ENCODE measurements around the gene HIVEP2. TPM values are rescaled to one million over a fixed set of nuclear protein-coding genes. Genes with fewer than 3 reads are reported as not detected.
A peak's percentile ranks its signal among the peaks of the same experiment; 100 is the strongest.

HIVEP2 gene
- total RNA-seq, 1 donor from 2014 or later: 24.6 TPM

DNA sequence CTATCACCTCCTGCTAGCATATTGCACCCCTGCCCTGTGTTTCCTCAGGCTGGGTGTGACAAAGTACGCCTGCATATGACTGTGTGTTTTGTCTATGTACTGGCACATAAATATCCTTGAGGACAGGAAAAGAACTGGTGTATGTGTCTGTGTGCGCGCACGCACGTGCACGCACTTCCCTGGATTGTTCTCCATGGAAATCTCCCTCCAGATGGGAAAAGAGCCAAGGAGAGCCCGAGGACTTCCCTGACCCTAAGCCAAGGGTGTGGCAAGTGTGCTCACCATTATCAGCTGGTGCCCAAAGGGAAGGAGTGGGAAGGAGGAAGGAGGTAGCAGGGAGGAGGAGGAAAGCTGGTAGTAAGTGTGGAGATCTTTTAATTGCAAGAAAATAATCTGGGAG lies 117.6 kb downstream of the HIVEP2 start:
- H3K4me3 ChIP-seq (ENCODE audit: low read depth, low read length): no peak overlapping the region
- no peak for DNase-seq (ENCODE audit: low read depth)
- TF ChIP-seq, protein P1, sequence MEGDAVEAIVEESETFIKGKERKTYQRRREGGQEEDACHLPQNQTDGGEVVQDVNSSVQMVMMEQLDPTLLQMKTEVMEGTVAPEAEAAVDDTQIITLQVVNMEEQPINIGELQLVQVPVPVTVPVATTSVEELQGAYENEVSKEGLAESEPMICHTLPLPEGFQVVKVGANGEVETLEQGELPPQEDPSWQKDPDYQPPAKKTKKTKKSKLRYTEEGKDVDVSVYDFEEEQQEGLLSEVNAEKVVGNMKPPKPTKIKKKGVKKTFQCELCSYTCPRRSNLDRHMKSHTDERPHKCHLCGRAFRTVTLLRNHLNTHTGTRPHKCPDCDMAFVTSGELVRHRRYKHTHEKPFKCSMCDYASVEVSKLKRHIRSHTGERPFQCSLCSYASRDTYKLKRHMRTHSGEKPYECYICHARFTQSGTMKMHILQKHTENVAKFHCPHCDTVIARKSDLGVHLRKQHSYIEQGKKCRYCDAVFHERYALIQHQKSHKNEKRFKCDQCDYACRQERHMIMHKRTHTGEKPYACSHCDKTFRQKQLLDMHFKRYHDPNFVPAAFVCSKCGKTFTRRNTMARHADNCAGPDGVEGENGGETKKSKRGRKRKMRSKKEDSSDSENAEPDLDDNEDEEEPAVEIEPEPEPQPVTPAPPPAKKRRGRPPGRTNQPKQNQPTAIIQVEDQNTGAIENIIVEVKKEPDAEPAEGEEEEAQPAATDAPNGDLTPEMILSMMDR (IDR thresholded peaks at IDR 0.05; ENCODE audit: insufficient read depth, low read length, poor library complexity, severe bottlenecking): no peak
- H3K27me3 ChIP-seq (ENCODE audit: control insufficient read depth, insufficient read depth, low read length): no peaks in the 10 kb centered on the region
- H3K36me3 ChIP-seq (ENCODE audit: control insufficient read depth, insufficient read depth, low read length): no peaks in the 10 kb centered on the region

DNA sequence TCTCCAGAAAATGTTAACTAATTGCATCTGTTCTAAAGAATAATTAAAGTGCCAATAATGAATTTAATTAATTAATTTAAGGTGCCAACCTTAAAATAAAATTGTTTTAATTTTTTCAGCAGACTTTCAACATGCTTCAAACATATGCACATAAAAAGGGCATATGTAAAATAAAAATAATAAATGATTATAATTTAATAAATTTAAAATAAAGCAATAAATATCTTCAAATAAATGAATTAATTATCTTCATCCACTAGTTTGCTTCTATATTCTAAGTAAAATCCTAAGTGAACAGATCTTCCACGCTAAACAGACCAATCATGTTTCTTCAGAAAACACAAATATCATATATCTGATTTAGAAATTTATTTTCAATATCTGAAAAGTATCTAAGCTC lies 119.2 kb downstream of the HIVEP2 start:
- Histone ChIP-seq H3K36me3 (ENCODE audit: control insufficient read depth, insufficient read depth, low read length) (no peaks in the 10 kb centered on the region), H3K27me3 (ENCODE audit: control insufficient read depth, insufficient read depth, low read length) (no peaks in the 10 kb centered on the region), H3K4me3 (ENCODE audit: low read depth, low read length) (no peak overlapping the region)
- TF ChIP-seq, protein P1 (IDR thresholded peaks at IDR 0.05; ENCODE audit: insufficient read depth, low read length, poor library complexity, severe bottlenecking): no peak
- DNase-seq (ENCODE audit: low read depth): no peak

- Histone ChIP-seq H3K27me3 (ENCODE audit: control insufficient read depth, insufficient read depth, low read length) (no peaks in the 10 kb centered on the region), H3K36me3 (ENCODE audit: control insufficient read depth, insufficient read depth, low read length) (no peaks in the 10 kb centered on the region), H3K4me3 (ENCODE audit: low read depth, low read length) (no peak overlapping the region)
- TF ChIP-seq, protein P1 (IDR thresholded peaks at IDR 0.05; ENCODE audit: insufficient read depth, low read length, poor library complexity, severe bottlenecking): no peak
- DNase-seq (ENCODE audit: low read depth): no peak
Measured at GRCh38 chr6:142824426-142824825, 120.5 kb downstream of the HIVEP2 start.

DNA sequence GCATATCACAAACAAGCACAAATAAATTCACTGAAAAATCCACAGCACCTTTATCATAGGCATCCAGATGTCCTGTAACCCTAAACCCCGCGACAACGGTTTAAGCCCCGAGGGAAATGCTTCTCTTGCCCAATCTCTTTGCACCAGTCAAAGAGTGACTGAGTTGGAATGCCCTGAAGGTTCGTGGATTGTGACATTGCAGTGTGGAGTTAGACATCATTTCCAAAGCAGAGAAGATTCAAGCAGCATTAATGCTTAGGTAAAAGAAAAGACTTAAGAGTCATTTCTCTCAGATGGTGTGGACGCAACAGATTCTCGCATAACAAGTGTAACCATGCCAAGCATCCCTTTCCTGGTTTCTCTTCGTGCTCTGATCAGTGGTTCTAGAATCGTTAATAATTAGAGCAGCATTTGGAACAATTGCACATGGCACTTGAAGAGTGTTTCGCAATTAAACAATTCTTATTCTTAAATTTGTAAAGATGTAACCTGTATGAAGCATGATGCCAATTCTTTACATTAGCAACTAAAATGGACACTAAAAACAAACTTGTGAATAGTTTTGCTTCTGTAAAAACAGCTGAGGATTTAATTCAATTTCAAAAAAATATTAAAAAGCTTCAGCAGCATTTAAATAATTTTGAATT lies 121.6 kb downstream of the HIVEP2 start:
- Histone ChIP-seq H3K4me3 (ENCODE audit: low read depth, low read length) (no peak overlapping the region), H3K27me3 (ENCODE audit: control insufficient read depth, insufficient read depth, low read length) (no peaks in the 10 kb centered on the region), H3K36me3 (ENCODE audit: control insufficient read depth, insufficient read depth, low read length) (no peaks in the 10 kb centered on the region)
- no peak for DNase-seq (ENCODE audit: low read depth)
- TF ChIP-seq, protein P1 (IDR thresholded peaks at IDR 0.05; ENCODE audit: insufficient read depth, low read length, poor library complexity, severe bottlenecking): no peak

- TF ChIP-seq, protein P1 (IDR thresholded peaks at IDR 0.05; ENCODE audit: insufficient read depth, low read length, poor library complexity, severe bottlenecking): peak; percentile 46
- no peak for DNase-seq (ENCODE audit: low read depth)
- no peaks in the 10 kb centered on the region for H3K36me3 ChIP-seq (ENCODE audit: control insufficient read depth, insufficient read depth, low read length)
Measured at GRCh38 chr6:142822842-142823241, 122.1 kb downstream of the HIVEP2 start.

GRCh38 chr6:142822383-142822782 lies 122.6 kb downstream of the HIVEP2 start:
- Histone ChIP-seq H3K4me3 (ENCODE audit: low read depth, low read length) (no peak overlapping the region), H3K36me3 (ENCODE audit: control insufficient read depth, insufficient read depth, low read length) (no peaks in the 10 kb centered on the region), H3K27me3 (ENCODE audit: control insufficient read depth, insufficient read depth, low read length) (no peaks in the 10 kb centered on the region)
- TF ChIP-seq, protein P1 (IDR thresholded peaks at IDR 0.05; ENCODE audit: insufficient read depth, low read length, poor library complexity, severe bottlenecking): no peak
- DNase-seq (ENCODE audit: low read depth): no peak

More at GRCh38 chr6:142822842-142823241, 122.1 kb downstream of the HIVEP2 start:
- Histone ChIP-seq H3K27me3 (ENCODE audit: control insufficient read depth, insufficient read depth, low read length) (no peaks in the 10 kb centered on the region), H3K4me3 (ENCODE audit: low read depth, low read length) (no peak overlapping the region)
